ENCODE results near the gene ZFP90.

ZFP90 gene

DNA sequence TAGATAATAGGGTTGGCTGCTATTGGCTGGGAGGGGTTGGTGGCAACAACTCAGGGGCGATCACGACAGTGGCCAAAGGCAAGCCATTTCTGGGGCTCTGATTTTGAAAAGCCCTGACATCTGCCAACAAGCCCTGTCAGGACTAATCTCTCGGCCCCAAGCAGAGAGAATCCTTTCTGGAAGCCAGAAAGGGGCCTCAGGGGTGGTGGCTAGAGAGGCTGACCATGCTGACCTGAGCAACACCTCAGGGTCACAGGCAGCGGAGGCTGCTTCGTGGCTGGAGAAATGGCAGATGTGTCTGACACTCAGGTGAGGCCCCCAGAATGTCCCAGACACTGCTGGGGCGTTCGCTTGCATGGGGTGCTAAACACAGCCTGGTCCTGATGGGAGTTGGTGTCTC lies 35.0 kb upstream of the ZFP90 start:
- Histone ChIP-seq H3K36me3 (ENCODE audit: insufficient read depth, low read length) (no peaks in the 10 kb centered on the region), H3K4me1 (ENCODE audit: control insufficient read depth, insufficient read depth, low read length) (no peaks in the 10 kb centered on the region), H3K4me2 (ENCODE audit: low read length) (no peak overlapping the region), H3K9me3 (replicated peaks; ENCODE audit: low read length) (no peaks in the 10 kb centered on the region), H3K9ac (ENCODE audit: low read depth, low read length) (no peak overlapping the region), H3K4me3 (ENCODE audit: low read length) (no peak overlapping the region), H3K27me3 (ENCODE audit: control insufficient read depth, insufficient read depth, low read length) (peaks cover 59% of the 10 kb centered on the region)

- Histone ChIP-seq H3K4me1 (ENCODE audit: control insufficient read depth, insufficient read depth, low read length) (peaks cover 6% of the 10 kb centered on the region), H3K36me3 (ENCODE audit: insufficient read depth, low read length) (no peaks in the 10 kb centered on the region), H3K27me3 (ENCODE audit: control insufficient read depth, insufficient read depth, low read length) (peaks cover 55% of the 10 kb centered on the region), H3K4me3 (ENCODE audit: low read length) (no peak overlapping the region), H3K9me3 (replicated peaks; ENCODE audit: low read length) (no peaks in the 10 kb centered on the region), H3K4me2 (ENCODE audit: low read length) (no peak overlapping the region), H3K9ac (ENCODE audit: low read depth, low read length) (no peak overlapping the region)
Observed at GRCh38 chr16:68506331-68507053, 32.6 kb upstream of the ZFP90 start.

DNA sequence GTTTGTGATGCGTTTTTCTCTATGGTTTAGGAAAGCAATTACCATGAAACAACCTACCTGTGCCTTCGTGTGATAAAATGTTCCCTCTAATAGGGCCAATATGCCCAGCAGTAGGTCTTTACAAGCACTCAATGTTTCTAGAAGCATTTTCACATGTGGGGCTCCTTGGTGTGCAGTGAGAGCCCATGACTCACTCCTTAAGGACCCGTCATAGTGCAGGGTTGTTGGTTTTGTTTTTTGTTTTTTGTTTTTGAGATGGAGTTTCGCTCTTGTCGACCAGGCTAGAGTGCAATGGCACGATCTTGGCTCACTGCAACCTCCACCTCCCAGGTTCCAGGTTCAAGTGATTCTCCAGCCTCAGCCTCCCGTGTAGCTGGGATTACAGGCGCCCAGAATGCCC lies 31.1 kb upstream of the ZFP90 start:
- no peak overlapping the region for H3K4me3 ChIP-seq (ENCODE audit: low read length)
- H3K9me3 ChIP-seq (replicated peaks; ENCODE audit: low read length) = no peaks in the 10 kb centered on the region
- H3K9ac ChIP-seq (ENCODE audit: low read depth, low read length) = no peak overlapping the region
- H3K4me1 ChIP-seq (ENCODE audit: control insufficient read depth, insufficient read depth, low read length) = peaks cover 6% of the 10 kb centered on the region
- H3K36me3 ChIP-seq (ENCODE audit: insufficient read depth, low read length) = no peaks in the 10 kb centered on the region
- H3K27me3 ChIP-seq (ENCODE audit: control insufficient read depth, insufficient read depth, low read length) = peaks cover 46% of the 10 kb centered on the region
- no peak overlapping the region for H3K4me2 ChIP-seq (ENCODE audit: low read length)

DNA sequence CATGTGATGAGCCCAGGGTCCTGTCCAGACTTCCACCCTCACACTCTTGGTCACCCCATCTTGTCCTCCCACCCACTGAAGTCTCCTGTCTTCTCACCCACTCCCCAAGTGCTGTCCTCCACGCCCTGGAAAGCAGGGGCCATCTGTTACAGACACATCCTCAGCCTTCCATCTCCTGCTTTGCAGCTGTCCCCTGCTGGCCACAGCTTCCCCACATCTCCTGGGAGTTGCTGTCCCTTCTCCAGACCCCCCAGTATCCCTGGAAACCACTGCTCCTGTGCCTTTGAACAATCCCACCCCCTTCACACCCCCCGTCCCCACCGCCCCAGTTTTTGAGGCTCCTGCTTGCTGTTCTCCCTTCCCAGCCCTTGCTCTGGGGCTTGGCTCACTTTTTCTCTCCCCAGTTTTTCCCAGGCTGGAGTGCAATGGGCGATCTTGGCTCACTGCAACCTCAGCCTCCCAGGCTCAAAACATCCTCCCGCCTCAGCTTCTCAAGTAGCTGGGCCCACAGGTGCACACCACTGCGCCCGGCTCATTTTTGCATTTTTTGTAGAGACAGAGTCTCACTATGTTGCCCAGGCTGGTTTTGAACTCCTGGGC lies 30.4 kb upstream of the ZFP90 start:
- peaks cover 45% of the 10 kb centered on the region for H3K27me3 ChIP-seq (ENCODE audit: control insufficient read depth, insufficient read depth, low read length)
- H3K4me1 ChIP-seq (ENCODE audit: control insufficient read depth, insufficient read depth, low read length) = peaks cover 6% of the 10 kb centered on the region
- no peak overlapping the region for H3K4me3 ChIP-seq (ENCODE audit: low read length)
- H3K9ac ChIP-seq (ENCODE audit: low read depth, low read length) = no peak overlapping the region
- no peaks in the 10 kb centered on the region for H3K36me3 ChIP-seq (ENCODE audit: insufficient read depth, low read length)
- no peak overlapping the region for H3K4me2 ChIP-seq (ENCODE audit: low read length)
- H3K9me3 ChIP-seq (replicated peaks; ENCODE audit: low read length) = no peaks in the 10 kb centered on the region

- H3K27me3 ChIP-seq (ENCODE audit: control insufficient read depth, insufficient read depth, low read length) = peaks cover 39% of the 10 kb centered on the region
- H3K36me3 ChIP-seq (ENCODE audit: insufficient read depth, low read length) = no peaks in the 10 kb centered on the region
- no peak overlapping the region for H3K9ac ChIP-seq (ENCODE audit: low read depth, low read length)
- H3K4me3 ChIP-seq (ENCODE audit: low read length) = no peak overlapping the region
- no peaks in the 10 kb centered on the region for H3K9me3 ChIP-seq (replicated peaks; ENCODE audit: low read length)
- H3K4me2 ChIP-seq (ENCODE audit: low read length) = no peak overlapping the region
- peaks cover 6% of the 10 kb centered on the region for H3K4me1 ChIP-seq (ENCODE audit: control insufficient read depth, insufficient read depth, low read length)
Observed at GRCh38 chr16:68509381-68509780, 29.7 kb upstream of the ZFP90 start.

DNA sequence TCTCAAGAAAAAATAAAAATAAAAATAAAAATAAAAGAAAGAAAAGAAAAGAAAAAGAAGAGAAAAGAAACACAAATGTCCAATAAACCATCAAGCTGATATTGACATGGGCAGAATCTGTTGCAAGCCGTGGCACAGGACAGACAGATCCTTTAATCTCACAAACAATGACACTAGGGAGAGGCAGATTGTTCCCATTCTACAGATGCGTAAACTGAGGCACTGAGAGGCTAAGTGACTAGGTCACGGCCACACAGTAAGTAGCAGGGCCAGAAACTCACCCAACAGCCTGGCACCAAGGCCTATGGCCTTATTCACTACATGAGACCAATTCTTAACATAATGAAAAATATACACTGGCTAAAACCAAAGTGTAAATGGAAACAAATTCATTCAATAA lies 28.3 kb upstream of the ZFP90 start:
- peaks cover 6% of the 10 kb centered on the region for H3K4me1 ChIP-seq (ENCODE audit: control insufficient read depth, insufficient read depth, low read length)
- H3K27me3 ChIP-seq (ENCODE audit: control insufficient read depth, insufficient read depth, low read length) = peaks cover 31% of the 10 kb centered on the region
- no peaks in the 10 kb centered on the region for H3K36me3 ChIP-seq (ENCODE audit: insufficient read depth, low read length)
- no peaks in the 10 kb centered on the region for H3K9me3 ChIP-seq (replicated peaks; ENCODE audit: low read length)
- H3K4me3 ChIP-seq (ENCODE audit: low read length) = no peak overlapping the region
- no peak overlapping the region for H3K4me2 ChIP-seq (ENCODE audit: low read length)
- H3K9ac ChIP-seq (ENCODE audit: low read depth, low read length) = no peak overlapping the region

- H3K27me3 ChIP-seq (ENCODE audit: control insufficient read depth, insufficient read depth, low read length) = peaks cover 20% of the 10 kb centered on the region
- H3K4me2 ChIP-seq (ENCODE audit: low read length) = no peak overlapping the region
- no peak overlapping the region for H3K9ac ChIP-seq (ENCODE audit: low read depth, low read length)
- no peaks in the 10 kb centered on the region for H3K36me3 ChIP-seq (ENCODE audit: insufficient read depth, low read length)
- no peak overlapping the region for H3K4me3 ChIP-seq (ENCODE audit: low read length)
- H3K9me3 ChIP-seq (replicated peaks; ENCODE audit: low read length) = no peaks in the 10 kb centered on the region
- H3K4me1 ChIP-seq (ENCODE audit: control insufficient read depth, insufficient read depth, low read length) = peaks cover 6% of the 10 kb centered on the region
Observed at GRCh38 chr16:68512183-68512582, 26.9 kb upstream of the ZFP90 start.

DNA sequence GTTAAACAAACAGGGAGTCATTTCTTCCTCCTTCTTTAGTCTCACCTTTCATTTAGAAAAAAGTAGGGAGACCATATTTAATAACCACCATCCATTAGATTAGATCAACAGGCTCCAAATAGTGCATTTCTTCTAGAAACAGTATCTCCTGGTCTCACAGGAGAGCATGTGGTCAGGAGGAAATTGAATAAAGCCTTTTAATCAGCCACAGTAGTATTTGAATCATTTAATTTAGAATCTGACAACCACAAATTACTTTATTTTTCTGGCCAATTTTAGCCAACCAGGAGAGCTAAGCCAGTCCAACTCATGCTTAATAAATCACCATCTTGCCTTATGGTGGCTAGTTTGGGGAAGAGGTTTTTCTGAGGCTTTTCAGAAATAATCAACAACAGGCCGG lies 26.3 kb upstream of the ZFP90 start:
- no peaks in the 10 kb centered on the region for H3K9me3 ChIP-seq (replicated peaks; ENCODE audit: low read length)
- peaks cover 6% of the 10 kb centered on the region for H3K4me1 ChIP-seq (ENCODE audit: control insufficient read depth, insufficient read depth, low read length)
- H3K36me3 ChIP-seq (ENCODE audit: insufficient read depth, low read length) = no peaks in the 10 kb centered on the region
- H3K4me2 ChIP-seq (ENCODE audit: low read length) = no peak overlapping the region
- H3K4me3 ChIP-seq (ENCODE audit: low read length) = no peak overlapping the region
- no peak overlapping the region for H3K9ac ChIP-seq (ENCODE audit: low read depth, low read length)
- H3K27me3 ChIP-seq (ENCODE audit: control insufficient read depth, insufficient read depth, low read length) = peaks cover 14% of the 10 kb centered on the region

DNA sequence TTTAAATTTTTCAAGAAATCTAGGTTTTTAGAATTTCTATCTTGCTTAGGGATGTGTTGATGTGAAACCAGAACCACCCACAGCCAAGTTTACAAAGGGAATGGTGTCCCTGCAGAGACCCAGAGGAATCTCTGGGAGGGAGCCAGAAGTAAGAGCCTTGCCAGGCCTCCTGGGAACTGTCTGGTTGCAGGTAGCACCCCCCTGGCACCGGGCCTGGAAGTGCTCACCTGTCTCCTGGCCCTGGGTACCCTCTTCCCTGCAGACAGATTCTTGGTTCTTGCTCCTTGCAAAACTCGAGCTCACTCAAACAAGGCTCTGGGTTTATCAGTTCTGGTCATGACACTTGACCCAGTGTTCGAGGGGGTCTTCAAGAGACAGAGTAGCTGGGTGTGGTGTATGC lies 24.6 kb upstream of the ZFP90 start:
- Histone ChIP-seq H3K4me3 (ENCODE audit: low read length) (no peak overlapping the region), H3K9me3 (replicated peaks; ENCODE audit: low read length) (no peaks in the 10 kb centered on the region), H3K9ac (ENCODE audit: low read depth, low read length) (no peak overlapping the region), H3K36me3 (ENCODE audit: insufficient read depth, low read length) (no peaks in the 10 kb centered on the region), H3K27me3 (ENCODE audit: control insufficient read depth, insufficient read depth, low read length) (peaks cover 5% of the 10 kb centered on the region), H3K4me2 (ENCODE audit: low read length) (no peak overlapping the region), H3K4me1 (ENCODE audit: control insufficient read depth, insufficient read depth, low read length) (peaks cover 6% of the 10 kb centered on the region)

DNA sequence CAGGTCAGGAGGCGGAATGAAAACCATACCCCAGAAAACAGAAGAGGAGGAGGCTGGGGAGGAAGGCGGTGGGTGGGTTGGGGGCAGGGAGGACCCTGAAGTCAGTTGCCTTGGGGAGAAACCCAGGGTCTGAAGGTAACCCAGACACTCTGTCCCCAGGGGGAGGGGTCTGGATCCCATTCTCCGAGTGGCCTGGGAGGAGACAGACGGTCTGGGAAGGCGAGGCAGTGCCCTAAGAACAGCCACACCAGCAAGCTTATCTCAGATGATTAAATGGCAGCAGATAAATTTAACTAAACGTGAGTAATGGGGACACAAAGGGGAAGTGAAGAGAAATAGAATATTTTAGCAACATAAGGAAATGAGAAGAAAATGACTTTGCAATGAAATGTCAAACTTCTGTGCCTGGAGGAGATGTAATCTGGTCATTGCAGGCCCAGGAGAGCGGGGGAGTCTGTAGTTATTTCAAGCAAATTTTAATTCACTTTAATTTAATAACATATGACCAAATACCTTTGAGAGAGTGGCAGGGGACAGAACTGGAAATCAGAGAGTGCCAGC lies 21.4 kb upstream of the ZFP90 start:
- Histone ChIP-seq H3K4me1 (ENCODE audit: control insufficient read depth, insufficient read depth, low read length) (peaks cover 3% of the 10 kb centered on the region), H3K4me3 (ENCODE audit: low read length) (no peak overlapping the region), H3K36me3 (ENCODE audit: insufficient read depth, low read length) (no peaks in the 10 kb centered on the region), H3K4me2 (ENCODE audit: low read length) (no peak overlapping the region), H3K9me3 (replicated peaks; ENCODE audit: low read length) (no peaks in the 10 kb centered on the region), H3K27me3 (ENCODE audit: control insufficient read depth, insufficient read depth, low read length) (peaks cover 3% of the 10 kb centered on the region), H3K9ac (ENCODE audit: low read depth, low read length) (no peak overlapping the region)

GRCh38 chr16:68519225-68519745 lies 19.8 kb upstream of the ZFP90 start:
- no peak overlapping the region for H3K9ac ChIP-seq (ENCODE audit: low read depth, low read length)
- H3K4me2 ChIP-seq (ENCODE audit: low read length) = no peak overlapping the region
- H3K36me3 ChIP-seq (ENCODE audit: insufficient read depth, low read length) = no peaks in the 10 kb centered on the region
- no peaks in the 10 kb centered on the region for H3K27me3 ChIP-seq (ENCODE audit: control insufficient read depth, insufficient read depth, low read length)
- H3K9me3 ChIP-seq (replicated peaks; ENCODE audit: low read length) = no peaks in the 10 kb centered on the region
- H3K4me3 ChIP-seq (ENCODE audit: low read length) = no peak overlapping the region
- peaks cover 3% of the 10 kb centered on the region for H3K4me1 ChIP-seq (ENCODE audit: control insufficient read depth, insufficient read depth, low read length)
